ENCODE data around the gene CDK19.

DNA sequence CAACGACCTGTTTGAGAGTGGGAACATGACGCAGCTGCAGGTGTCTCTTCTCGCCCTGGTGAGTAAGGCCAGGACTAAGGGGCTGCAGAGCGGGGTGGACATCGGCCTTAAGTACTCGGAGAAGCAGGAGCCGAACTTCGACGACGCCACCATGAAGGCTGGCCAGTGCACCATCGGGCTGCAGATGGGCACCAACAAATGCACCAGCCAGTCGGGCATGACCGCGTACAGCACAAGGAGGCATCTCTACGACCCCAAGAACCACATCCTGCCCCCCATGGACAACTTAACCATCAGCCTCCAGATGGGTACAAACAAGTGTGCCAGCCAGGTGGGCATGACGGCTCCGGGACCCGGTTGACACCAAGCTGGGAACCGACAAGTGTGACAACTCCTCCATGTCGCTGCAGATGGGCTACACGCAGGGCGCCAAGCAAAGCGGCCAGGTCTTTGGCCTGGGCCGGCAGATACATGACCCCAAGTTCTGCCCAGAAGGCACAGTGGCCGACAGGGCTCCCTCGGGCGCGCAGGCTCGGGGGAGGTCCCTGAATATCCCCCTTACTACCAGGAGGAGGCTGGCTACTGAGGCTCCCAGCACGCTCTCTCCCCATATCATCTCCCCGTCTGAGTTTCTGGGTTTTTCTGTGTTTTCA lies 43.4 kb upstream of the CDK19 start:
- TF ChIP-seq, protein P1, sequence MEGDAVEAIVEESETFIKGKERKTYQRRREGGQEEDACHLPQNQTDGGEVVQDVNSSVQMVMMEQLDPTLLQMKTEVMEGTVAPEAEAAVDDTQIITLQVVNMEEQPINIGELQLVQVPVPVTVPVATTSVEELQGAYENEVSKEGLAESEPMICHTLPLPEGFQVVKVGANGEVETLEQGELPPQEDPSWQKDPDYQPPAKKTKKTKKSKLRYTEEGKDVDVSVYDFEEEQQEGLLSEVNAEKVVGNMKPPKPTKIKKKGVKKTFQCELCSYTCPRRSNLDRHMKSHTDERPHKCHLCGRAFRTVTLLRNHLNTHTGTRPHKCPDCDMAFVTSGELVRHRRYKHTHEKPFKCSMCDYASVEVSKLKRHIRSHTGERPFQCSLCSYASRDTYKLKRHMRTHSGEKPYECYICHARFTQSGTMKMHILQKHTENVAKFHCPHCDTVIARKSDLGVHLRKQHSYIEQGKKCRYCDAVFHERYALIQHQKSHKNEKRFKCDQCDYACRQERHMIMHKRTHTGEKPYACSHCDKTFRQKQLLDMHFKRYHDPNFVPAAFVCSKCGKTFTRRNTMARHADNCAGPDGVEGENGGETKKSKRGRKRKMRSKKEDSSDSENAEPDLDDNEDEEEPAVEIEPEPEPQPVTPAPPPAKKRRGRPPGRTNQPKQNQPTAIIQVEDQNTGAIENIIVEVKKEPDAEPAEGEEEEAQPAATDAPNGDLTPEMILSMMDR (IDR thresholded peaks at IDR 0.05), result no peak
- no peak for TF ChIP-seq ZFX (IDR thresholded peaks at IDR 0.05; ENCODE audit: borderline replicate concordance)

All from 22Rv1 (cell line).